ENCODE data around the gene G0S2. TPM values are rescaled to one million over a fixed set of nuclear protein-coding genes. Genes with fewer than 3 reads are reported as not detected.

Gene G0S2
- total and polyA plus RNA-seq, 4 donors = 9.6 to 347 (median 166) TPM

DNA sequence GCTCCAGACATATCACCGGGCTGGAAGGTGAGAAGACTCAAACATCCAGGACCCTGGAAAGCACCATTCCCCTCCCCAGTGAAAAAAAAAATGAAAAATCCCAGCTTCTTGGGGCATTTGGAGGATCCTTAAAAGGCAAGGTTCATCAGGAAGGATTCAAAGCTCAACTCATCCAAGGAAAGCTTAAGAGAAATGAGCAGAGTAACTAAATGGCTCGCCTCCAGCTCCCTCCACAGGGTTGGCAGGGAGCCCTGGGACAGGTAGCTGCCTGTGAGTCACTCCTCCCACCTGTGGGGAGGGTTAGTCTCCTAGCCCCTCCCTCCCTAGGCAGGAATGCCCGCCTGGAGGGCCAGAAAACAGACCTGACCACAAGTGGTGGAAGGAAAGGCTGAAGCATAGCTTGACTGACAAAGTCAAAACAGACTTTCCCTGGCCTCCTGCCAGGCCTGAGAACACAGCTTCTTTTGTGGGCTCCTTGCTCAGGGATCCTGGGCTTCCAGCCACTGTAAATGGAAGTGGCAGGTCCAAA is 22.3 kb upstream of the G0S2 start (continued):
- TF ChIP-seq EGR1 (IDR thresholded peaks at IDR 0.05; ENCODE audit: low read depth in 2 of 2) = no peak

GRCh38 chr1:209653915-209654351 is 21.3 kb upstream of the G0S2 start:
- DNase-seq (ENCODE audit: low spot score) = no peak
- H3K4me1 ChIP-seq (ENCODE audit: control insufficient read depth in 4 of 4, insufficient read depth in 4 of 4, low read length in 3 of 4) = peaks cover 31 to 61% (median 56%) of the 10 kb centered on the region in 4 donors
- 43% methylated on average over 7 of the region's 7 CpGs for WGBS
- no peak overlapping the region for H3K4me3 ChIP-seq (ENCODE audit: low read depth in 1 of 3, low read length in 3 of 3)
- peak overlapping the region; percentile 38 to 74 for H3K27ac ChIP-seq (ENCODE audit: low read depth in 1 of 2, low read length in 2 of 2)
- H3K27me3 ChIP-seq (ENCODE audit: control insufficient read depth in 4 of 4, insufficient read depth in 4 of 4, low read length in 3 of 4) = no peaks in the 10 kb centered on the region
- TF ChIP-seq SP1 (IDR thresholded peaks at IDR 0.05) (peak; percentile 44), RXRA (IDR thresholded peaks at IDR 0.05) (peak in 1 of 2 donors; percentile 61), HNF4A (conservative IDR thresholded peaks at IDR 0.05) (peak; percentile 56 to 64), FOXA2 (IDR thresholded peaks at IDR 0.05) (no peak)
- H3K9me3 ChIP-seq (ENCODE audit: control insufficient read depth in 4 of 4, low read length in 3 of 4) = no peaks in the 10 kb centered on the region
- H3K36me3 ChIP-seq (ENCODE audit: control insufficient read depth in 4 of 4, insufficient read depth in 3 of 4, low read depth in 1 of 4, low read length in 3 of 4) = no peaks in the 10 kb centered on the region
- no peak overlapping the region for H3K9ac ChIP-seq (ENCODE audit: low read depth in 1 of 2, low read length in 2 of 2)

DNA sequence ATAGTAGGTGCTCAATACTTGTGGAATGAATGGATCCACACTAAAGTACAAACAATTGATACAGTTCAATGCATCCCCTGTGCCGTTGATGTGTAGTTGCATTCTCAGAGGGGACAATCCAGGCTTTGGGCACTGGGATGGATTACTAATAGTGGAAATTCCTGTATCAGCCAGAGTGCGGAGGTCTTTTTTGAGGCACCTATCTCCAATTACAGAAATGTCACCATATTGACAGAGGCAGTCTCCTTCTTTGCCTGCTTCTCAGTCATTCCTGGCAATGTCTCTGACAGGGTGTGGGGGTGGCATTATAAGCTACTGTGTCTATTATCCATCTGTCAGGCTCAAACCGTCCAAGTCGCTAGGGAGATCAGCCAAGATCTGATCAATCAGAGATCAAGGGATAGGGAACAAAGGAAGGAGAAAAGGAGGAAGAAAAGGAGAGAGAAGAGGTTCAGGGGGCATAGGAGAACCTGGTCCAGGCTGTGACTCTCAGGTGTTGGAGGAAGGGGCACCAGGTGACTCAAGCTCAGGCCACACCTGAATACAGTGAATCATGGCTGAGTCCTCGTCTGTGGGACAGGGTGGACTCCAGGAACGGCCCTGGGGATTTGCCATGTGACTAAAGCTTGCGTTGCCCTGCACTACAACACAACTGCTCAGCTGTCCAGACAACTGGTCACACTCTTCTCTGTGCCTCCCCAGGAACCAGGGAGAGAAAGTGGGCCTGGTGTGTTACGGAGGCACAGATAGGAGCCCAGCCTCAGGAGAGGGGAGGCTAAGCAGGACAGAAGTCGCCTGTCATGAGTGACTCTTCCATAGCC is 19.6 kb upstream of the G0S2 start:
- Histone ChIP-seq H3K27ac (ENCODE audit: low read depth in 1 of 2, low read length in 2 of 2) (no peak overlapping the region), H3K27me3 (ENCODE audit: control insufficient read depth in 4 of 4, insufficient read depth in 4 of 4, low read length in 3 of 4) (no peaks in the 10 kb centered on the region), H3K9ac (ENCODE audit: low read depth in 1 of 2, low read length in 2 of 2) (no peak overlapping the region), H3K9me3 (ENCODE audit: control insufficient read depth in 4 of 4, low read length in 3 of 4) (no peaks in the 10 kb centered on the region), H3K36me3 (ENCODE audit: control insufficient read depth in 4 of 4, insufficient read depth in 3 of 4, low read depth in 1 of 4, low read length in 3 of 4) (no peaks in the 10 kb centered on the region), H3K4me1 (ENCODE audit: control insufficient read depth in 4 of 4, insufficient read depth in 4 of 4, low read length in 3 of 4) (peaks cover 31 to 58% (median 56%) of the 10 kb centered on the region in 4 donors), H3K4me3 (ENCODE audit: low read depth in 1 of 3, low read length in 3 of 3) (no peak overlapping the region)
- no peak for DNase-seq (ENCODE audit: low spot score)
- TF ChIP-seq ZBTB33 (IDR thresholded peaks at IDR 0.05) (no peak), REST (IDR thresholded peaks at IDR 0.05) (no peak), JUND (IDR thresholded peaks at IDR 0.05) (no peak)
- WGBS = 68% methylated on average over 9 of the region's 9 CpGs
